HG03558 (cell line): ENCODE data around the gene ORMDL2.

Experiments used
- ATAC-seq: cut with Tn5 transposase; IDR thresholded peaks from one replicate; pipeline ENCODE4 v1.9.1; 2021; ENCODE audit warnings: moderate number of reproducible peaks; ENCODE audit not compliant: unreplicated experiment; ENCODE audit errors: extremely low read depth

The ORMDL2 gene

GRCh38 chr12:55817345-55818139, at the start of gene ORMDL2, which contains the start of gene SARNP:
Gene ORMDL2 (plus strand): TSS chr12:55818041. CDS start chr12:55819000, 959 bp downstream.
Gene SARNP (minus strand): TSS chr12:55817724. CDS start chr12:55817701, 23 bp downstream.
- peak; percentile 95 for ATAC-seq

- ATAC-seq = no peak
Observed at GRCh38 chr12:55771736-55772135, 46.1 kb upstream of the ORMDL2 start.

GRCh38 chr12:55777856-55778255, 40.0 kb upstream of the ORMDL2 start:
- no peak for ATAC-seq

- ATAC-seq = no peak
Observed at GRCh38 chr12:55780685-55781084, 37.2 kb upstream of the ORMDL2 start.

- no peak for ATAC-seq
Observed at GRCh38 chr12:55788546-55788945, 29.3 kb upstream of the ORMDL2 start.

GRCh38 chr12:55789171-55789570, 28.7 kb upstream of the ORMDL2 start:
- no peak for ATAC-seq

GRCh38 chr12:55789893-55790292, 27.9 kb upstream of the ORMDL2 start:
- ATAC-seq = no peak

GRCh38 chr12:55795950-55796349, 21.9 kb upstream of the ORMDL2 start:
- no peak for ATAC-seq

GRCh38 chr12:55797068-55797467, 20.8 kb upstream of the ORMDL2 start:
- ATAC-seq = no peak

- no peak for ATAC-seq
Observed at GRCh38 chr12:55797550-55797949, 20.3 kb upstream of the ORMDL2 start.

GRCh38 chr12:55806982-55807381, 10.9 kb upstream of the ORMDL2 start:
- no peak for ATAC-seq

- ATAC-seq = no peak
Observed at GRCh38 chr12:55809274-55809673, 8.6 kb upstream of the ORMDL2 start.

- ATAC-seq = no peak
Observed at GRCh38 chr12:55812088-55812487, 5.8 kb upstream of the ORMDL2 start.

- no peak for ATAC-seq
Observed at GRCh38 chr12:55814257-55814656, 3.6 kb upstream of the ORMDL2 start.

- no peak for ATAC-seq
Observed at GRCh38 chr12:55815473-55815872, 2.4 kb upstream of the ORMDL2 start.

GRCh38 chr12:55816881-55817344, 928 bp upstream of the ORMDL2 start:
- ATAC-seq = no peak

- ATAC-seq = peak; percentile 3
Observed at GRCh38 chr12:55818140-55818728, 393 bp downstream of the ORMDL2 start.

GRCh38 chr12:55818886-55819285, 1.0 kb downstream of the ORMDL2 start:
- ATAC-seq = no peak

- no peak for ATAC-seq
Observed at GRCh38 chr12:55820679-55821078, 2.8 kb downstream of the ORMDL2 start.

- ATAC-seq = no peak
Observed at GRCh38 chr12:55822228-55822627, 4.4 kb downstream of the ORMDL2 start.

GRCh38 chr12:55823419-55823818, 5.6 kb downstream of the ORMDL2 start:
- ATAC-seq = no peak

- ATAC-seq = no peak
Observed at GRCh38 chr12:55824726-55825125, 6.9 kb downstream of the ORMDL2 start.
